ENCODE results near the gene TRAF3IP1. TPM values are rescaled to one million over a fixed set of nuclear protein-coding genes. Genes with fewer than 3 reads are reported as not detected.
A peak's percentile ranks its signal among the peaks of the same experiment; 100 is the strongest.

Gene TRAF3IP1
- total RNA-seq, 1 donor from 2014 or later: 9.4 TPM

- no peak for DNase-seq (ENCODE audit: low read depth)
- H3K27me3 ChIP-seq (ENCODE audit: control insufficient read depth, insufficient read depth, low read length): no peaks in the 10 kb centered on the region
- no peak for TF ChIP-seq CTCF (IDR thresholded peaks at IDR 0.05; ENCODE audit: insufficient read depth, low read length, poor library complexity, severe bottlenecking)
- H3K36me3 ChIP-seq (ENCODE audit: control insufficient read depth, insufficient read depth, low read length): no peaks in the 10 kb centered on the region
- H3K4me3 ChIP-seq (ENCODE audit: low read depth, low read length): no peak overlapping the region
Measured at GRCh38 chr2:238421695-238422035, 101.3 kb downstream of the TRAF3IP1 start.

- no peaks in the 10 kb centered on the region for H3K27me3 ChIP-seq (ENCODE audit: control insufficient read depth, insufficient read depth, low read length)
- DNase-seq (ENCODE audit: low read depth): no peak
- TF ChIP-seq CTCF (IDR thresholded peaks at IDR 0.05; ENCODE audit: insufficient read depth, low read length, poor library complexity, severe bottlenecking): no peak
- no peaks in the 10 kb centered on the region for H3K36me3 ChIP-seq (ENCODE audit: control insufficient read depth, insufficient read depth, low read length)
- H3K4me3 ChIP-seq (ENCODE audit: low read depth, low read length): no peak overlapping the region
Measured at GRCh38 chr2:238422285-238422684, 102.0 kb downstream of the TRAF3IP1 start.

- no peak overlapping the region for H3K4me3 ChIP-seq (ENCODE audit: low read depth, low read length)
- no peak for DNase-seq (ENCODE audit: low read depth)
- H3K36me3 ChIP-seq (ENCODE audit: control insufficient read depth, insufficient read depth, low read length): no peaks in the 10 kb centered on the region
- TF ChIP-seq CTCF (IDR thresholded peaks at IDR 0.05; ENCODE audit: insufficient read depth, low read length, poor library complexity, severe bottlenecking): no peak
- H3K27me3 ChIP-seq (ENCODE audit: control insufficient read depth, insufficient read depth, low read length): no peaks in the 10 kb centered on the region
Measured at GRCh38 chr2:238422940-238423339, 102.6 kb downstream of the TRAF3IP1 start.

- Histone ChIP-seq H3K4me3 (ENCODE audit: low read depth, low read length) (no peak overlapping the region), H3K36me3 (ENCODE audit: control insufficient read depth, insufficient read depth, low read length) (no peaks in the 10 kb centered on the region), H3K27me3 (ENCODE audit: control insufficient read depth, insufficient read depth, low read length) (no peaks in the 10 kb centered on the region)
- DNase-seq (ENCODE audit: low read depth): no peak
- no peak for TF ChIP-seq CTCF (IDR thresholded peaks at IDR 0.05; ENCODE audit: insufficient read depth, low read length, poor library complexity, severe bottlenecking)
Measured at GRCh38 chr2:238423561-238424312, 103.4 kb downstream of the TRAF3IP1 start.

- DNase-seq (ENCODE audit: low read depth): no peak
- TF ChIP-seq CTCF (IDR thresholded peaks at IDR 0.05; ENCODE audit: insufficient read depth, low read length, poor library complexity, severe bottlenecking): no peak
- H3K27me3 ChIP-seq (ENCODE audit: control insufficient read depth, insufficient read depth, low read length): no peaks in the 10 kb centered on the region
- H3K4me3 ChIP-seq (ENCODE audit: low read depth, low read length): no peak overlapping the region
- no peaks in the 10 kb centered on the region for H3K36me3 ChIP-seq (ENCODE audit: control insufficient read depth, insufficient read depth, low read length)
Measured at GRCh38 chr2:238424313-238424700, 104.0 kb downstream of the TRAF3IP1 start.

- H3K36me3 ChIP-seq (ENCODE audit: control insufficient read depth, insufficient read depth, low read length): no peaks in the 10 kb centered on the region
- no peaks in the 10 kb centered on the region for H3K27me3 ChIP-seq (ENCODE audit: control insufficient read depth, insufficient read depth, low read length)
- no peak for TF ChIP-seq CTCF (IDR thresholded peaks at IDR 0.05; ENCODE audit: insufficient read depth, low read length, poor library complexity, severe bottlenecking)
- H3K4me3 ChIP-seq (ENCODE audit: low read depth, low read length): peak overlapping the region; percentile 76
- DNase-seq (ENCODE audit: low read depth): no peak
Measured at GRCh38 chr2:238425505-238425978, 105.2 kb downstream of the TRAF3IP1 start.

Data from kidney epithelial cell (primary cell).